Measurements from ENCODE around the gene ZSWIM6.
A peak's percentile ranks its signal among the peaks of the same experiment; 100 is the strongest.

ZSWIM6 gene

DNA sequence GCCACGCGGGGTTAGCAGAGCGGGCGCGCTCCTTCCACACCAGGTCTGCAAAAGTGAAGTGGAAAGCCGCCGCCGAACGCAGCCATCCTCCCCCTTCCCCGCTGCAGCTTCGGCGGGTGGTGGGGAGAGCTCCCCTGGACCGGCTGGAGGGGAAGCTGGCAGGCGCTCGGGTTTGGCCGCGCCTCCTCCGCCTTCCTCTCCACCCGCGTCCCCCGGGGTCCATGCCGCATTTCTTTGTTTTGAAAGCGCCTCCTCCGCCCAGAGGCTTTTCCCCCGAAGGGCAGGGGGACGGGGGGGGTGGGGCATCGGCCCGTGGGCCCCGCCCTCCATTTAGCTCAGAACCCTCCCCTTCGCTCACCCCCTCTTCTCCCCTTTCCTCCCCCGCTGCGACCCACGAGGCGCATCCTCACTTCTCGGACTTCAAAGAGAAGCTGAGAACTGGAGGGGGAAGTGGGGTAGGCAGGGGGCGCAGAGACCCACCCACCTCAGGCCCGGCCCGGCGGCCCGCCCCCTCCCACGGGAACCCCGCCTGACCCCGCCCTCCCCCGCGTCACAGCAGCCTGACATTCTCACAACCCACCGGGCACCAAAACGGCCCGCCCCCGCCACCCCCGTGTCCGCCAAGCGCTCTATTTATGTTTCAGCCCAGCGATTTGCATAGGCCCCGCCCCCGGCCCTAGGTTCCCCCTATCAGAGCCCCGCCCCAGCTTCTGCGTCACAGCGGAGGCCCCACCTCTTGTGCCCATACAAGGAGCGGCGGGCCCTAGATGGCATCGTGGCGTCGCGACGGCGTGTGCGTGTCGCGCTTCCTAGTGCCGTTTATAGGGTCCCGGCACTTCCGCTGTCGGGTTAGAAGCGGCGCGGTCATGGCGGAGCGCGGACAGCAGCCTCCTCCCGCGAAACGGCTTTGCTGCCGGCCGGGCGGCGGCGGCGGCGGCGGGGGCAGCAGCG, at the start of gene ZSWIM6:
Gene ZSWIM6 (plus strand): TSS at position 852 of the 951 bp plus-strand sequence. CDS start 15 bp downstream, at position 867.
- peak; percentile 100 for DNase-seq

GRCh38 chr5:61283471-61283870, 48.6 kb upstream of the ZSWIM6 start:
- DNase-seq, result no peak

DNA sequence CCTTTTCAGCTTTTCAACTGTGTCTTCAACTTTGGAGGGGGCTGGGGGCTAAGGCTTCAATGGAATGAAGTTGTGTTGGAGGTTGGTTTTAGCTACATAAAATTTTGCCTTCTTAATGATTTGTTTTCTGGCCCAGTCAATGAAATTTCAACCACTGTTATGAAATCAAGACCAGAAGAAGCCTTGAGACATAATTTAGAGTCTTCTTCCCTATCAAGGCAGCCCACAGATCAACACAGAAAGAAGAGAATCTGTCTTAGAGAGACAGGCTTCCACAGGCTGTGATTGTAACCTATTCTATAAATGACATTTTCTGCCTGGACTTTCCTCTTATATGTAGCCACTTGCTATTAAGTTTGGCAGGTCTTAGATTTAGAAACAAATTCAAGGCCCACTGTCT, 46.5 kb upstream of the ZSWIM6 start:
- no peak for DNase-seq

DNA sequence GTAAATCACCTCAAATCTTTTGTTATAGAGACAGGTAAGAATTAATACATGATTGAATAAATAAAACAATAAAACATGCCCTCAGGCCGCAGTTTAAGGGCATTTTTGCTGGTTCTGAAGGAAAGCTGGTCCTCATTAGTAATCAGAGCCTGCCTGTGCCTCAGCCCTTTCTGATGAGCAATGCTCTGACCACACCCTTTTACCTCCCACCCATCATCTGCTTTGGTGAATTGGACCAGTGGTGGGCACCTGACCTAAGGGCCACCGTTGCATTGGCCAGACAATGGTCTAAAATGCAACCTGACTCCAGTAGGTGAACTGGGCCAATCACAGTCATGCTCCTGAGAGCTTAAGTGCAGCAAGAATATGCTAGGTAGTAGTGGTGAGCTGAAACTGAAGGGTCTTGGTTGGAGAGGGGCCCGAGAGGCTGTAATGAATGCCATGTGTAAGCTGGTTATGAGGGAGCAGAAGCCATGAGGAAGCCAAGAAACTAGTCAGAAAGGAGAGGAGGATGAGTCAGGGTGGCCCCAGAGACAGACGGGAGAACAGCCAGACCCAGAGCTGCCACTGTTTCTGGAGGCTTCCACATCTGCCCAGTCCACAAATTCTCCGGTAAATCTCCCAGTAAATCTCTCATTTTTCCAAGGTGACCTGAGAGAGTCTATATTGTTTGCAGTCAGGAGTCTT, 45.5 kb upstream of the ZSWIM6 start:
- DNase-seq, result no peak

DNA sequence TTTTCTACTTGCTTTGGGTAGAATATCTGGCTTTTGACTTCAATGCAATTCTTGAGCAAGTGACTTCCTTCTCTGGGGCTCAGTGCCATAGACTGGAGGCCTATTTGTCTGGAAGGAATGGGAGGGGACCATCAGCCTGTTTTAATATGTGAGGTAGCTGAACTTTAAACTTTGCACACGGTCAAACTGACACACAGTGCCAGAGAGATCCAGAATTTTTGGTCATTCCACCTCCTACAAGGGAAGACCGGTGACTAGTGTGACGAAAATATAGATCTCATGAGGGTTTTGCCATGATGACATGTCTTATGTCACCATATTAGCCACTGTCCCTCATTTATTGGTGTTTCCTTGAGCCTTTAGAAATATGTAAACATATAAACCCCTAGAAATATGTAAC, 44.6 kb upstream of the ZSWIM6 start:
- no peak for DNase-seq

DNA sequence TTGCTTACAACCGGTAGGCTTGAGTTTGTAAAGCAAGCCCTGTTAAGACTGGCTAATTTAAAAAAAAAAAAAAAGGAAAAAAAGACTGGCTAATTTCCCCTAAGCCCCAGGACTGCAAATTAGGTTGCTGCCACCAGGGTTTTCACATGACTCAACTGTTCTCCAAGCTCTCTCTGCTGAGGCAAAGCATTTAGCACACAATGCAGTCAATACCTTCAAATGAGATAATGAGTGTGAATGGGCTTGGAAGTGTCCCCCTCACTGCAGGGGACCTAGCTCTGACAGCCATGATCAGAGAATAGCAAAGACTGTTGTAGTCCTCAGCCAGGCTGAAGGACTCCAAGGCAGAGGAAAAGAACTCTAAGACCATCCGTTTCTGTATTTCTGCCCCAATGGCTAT, 42.8 kb upstream of the ZSWIM6 start:
- DNase-seq, result peak; percentile 60

- peak; percentile 46 for DNase-seq
Measured at GRCh38 chr5:61289669-61290306, 42.3 kb upstream of the ZSWIM6 start.

GRCh38 chr5:61290791-61291210, 41.3 kb upstream of the ZSWIM6 start:
- DNase-seq, result no peak

DNA sequence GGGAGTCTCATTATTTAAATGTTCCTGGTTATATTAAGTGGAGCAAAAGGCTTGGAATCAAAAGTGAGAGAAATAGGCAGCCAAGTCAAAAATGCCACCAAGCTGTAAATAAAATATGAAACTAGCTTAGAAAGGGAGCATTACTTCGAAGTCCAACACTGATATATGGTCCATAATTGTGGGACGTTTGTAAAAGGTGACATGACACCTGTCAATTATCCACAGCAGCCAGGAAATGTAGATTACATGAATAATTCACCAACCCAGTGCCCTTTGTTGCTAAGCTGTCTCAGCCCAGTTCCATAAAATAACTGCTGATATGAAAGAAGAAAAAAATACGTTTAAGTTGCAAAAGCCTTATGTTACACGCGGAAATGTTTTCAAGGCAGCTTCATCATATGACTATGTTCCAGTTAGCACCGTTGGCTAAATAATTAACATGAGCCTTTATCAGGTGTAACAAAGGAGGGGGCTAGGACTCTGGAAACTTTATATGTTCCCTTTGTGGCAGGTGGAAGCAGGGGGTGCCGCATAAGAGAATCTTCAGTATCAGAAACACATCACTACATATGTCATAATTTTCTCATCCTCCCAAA, 39.9 kb upstream of the ZSWIM6 start:
- no peak for DNase-seq

DNA sequence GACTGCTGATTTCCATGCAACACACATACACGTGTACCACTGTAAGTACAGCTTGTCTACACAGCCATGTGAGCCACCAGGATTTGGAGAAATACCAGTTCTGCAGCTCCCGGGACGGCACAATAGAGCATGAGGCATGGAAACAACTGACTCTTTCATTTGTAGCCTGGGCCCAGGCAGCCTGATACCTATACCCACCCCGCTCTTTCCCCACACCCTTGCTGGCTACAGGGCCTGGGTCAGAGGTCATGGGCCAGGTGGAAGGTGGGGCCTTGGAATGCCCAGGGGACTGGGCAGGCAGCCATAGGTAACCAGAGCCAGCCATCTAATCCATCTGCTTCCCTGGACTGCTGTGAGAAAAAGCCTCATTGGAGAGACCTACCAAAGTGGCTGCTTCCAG, 39.0 kb upstream of the ZSWIM6 start:
- no peak for DNase-seq

GRCh38 chr5:61293873-61294272, 38.2 kb upstream of the ZSWIM6 start:
- no peak for DNase-seq

GRCh38 chr5:61295365-61295764, 36.7 kb upstream of the ZSWIM6 start:
- no peak for DNase-seq

DNA sequence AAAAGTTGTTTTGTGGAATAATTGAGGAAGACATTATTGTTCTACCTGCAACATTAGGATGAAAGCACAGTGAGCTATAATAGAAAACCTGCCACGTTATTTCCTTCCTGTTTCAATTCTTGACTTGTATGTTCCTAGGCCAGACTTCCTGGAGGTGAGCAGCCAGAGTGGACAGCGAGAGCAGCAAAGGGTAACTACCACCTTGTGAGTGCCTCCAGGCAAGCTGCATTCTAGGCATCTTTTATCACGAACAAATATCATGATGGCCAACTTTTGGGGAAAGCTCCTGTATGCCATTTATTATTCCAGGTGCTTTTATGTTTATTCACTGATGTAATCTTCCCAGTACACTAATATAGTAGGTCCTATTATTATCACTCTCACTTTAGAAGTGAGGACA, 34.0 kb upstream of the ZSWIM6 start:
- no peak for DNase-seq

- no peak for DNase-seq
Measured at GRCh38 chr5:61298580-61298979, 33.5 kb upstream of the ZSWIM6 start.

GRCh38 chr5:61299261-61299681, 32.8 kb upstream of the ZSWIM6 start:
- DNase-seq, result no peak

DNA sequence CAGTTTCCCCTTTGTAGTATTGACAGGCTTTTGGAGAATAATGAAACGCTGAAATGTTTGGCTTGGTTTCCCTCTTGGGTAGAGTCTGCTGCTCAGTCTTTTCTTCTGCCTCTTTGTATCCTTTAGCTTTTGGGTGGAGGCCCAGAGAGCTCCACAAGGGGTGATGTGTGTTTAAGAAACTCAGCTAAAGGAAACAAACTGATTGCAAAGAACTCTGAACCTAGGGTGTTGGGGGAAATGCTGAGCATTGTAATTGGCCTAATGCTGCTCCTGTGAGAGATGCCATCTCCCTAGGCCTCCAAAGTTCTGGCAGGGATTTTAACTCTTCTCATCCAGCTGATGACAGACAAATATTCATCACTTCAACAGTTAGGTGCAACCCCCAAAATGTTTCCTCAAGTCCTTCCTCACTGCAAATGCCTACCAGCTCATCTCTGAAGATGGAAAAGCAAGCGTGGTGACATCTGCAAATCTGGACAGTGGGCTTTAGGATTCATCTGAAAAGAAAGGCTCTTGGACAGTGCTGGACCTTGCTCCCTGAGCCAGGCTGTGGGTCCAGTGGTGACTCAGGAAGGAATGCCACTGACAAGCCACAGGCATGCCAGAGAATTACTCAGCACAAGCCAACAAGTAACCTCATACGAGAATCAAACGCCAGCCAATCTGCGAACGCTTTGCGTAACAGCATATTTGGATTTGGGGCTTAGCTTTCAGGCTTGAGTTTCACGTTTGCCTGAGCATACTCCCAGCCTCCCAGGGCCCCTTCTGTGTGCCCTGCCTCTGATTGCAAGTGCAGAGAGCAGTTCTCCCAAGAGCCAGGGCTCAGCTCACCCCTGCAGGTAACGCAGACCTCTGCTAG, 30.5 kb upstream of the ZSWIM6 start:
- peak; percentile 65 for DNase-seq

- DNase-seq, result no peak
Measured at GRCh38 chr5:61302200-61302563, 29.9 kb upstream of the ZSWIM6 start.

DNA sequence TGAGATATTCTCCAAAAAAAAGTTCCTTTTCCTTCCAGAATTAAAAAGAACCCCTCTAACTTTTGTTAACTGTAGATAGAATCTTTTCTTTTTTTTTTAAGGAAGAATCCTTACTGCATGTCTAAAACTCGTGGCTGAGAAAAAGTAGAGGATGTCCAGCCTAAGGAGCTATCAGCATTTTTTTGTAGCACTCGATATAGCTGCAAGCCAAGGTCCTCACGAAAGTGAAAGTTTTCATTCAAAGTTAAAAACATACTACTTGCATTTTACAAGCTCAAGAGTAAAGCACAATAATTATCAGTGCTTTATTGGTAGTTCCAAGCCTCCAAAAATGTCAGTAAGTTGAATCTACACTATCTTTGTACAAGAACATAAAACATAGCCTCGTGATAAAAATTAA, 28.7 kb upstream of the ZSWIM6 start:
- DNase-seq, result no peak

DNA sequence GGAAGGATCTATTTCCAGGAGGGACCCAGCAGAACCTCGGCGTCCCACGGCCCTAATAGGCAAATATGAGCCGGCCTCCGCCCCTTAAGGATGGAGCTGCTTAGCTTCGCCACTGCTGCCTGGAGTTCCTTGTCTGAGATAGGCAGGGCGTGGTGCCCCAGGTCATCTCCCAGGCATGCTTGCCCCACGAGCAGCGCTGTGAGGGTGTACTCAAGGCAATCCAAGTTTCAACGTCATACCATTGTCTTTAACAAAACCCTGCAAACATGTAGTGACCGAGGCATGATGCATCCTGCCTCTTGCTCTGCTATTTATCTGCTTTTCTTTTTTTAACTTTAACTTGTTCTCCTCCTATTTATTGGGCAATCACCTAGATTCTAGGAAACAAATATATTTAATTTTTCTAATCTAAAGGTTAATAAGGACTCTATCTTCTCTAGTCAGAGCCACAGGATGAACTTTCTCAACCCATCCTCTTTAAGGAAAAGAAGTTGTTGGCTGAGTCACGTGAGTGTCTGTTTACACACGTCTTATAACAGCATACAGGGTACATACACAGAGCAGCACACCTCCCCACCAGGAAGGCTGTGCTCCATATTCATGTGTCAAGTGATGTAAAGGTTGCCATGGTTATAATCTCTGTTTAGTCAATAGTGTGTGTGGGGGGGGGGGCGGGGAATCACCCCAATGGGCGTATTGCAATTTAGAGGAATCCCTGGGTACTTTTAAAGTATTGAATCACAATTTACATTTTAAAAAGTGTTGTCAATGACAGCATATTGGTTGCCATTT, 27.3 kb upstream of the ZSWIM6 start:
- DNase-seq, result no peak

DNA sequence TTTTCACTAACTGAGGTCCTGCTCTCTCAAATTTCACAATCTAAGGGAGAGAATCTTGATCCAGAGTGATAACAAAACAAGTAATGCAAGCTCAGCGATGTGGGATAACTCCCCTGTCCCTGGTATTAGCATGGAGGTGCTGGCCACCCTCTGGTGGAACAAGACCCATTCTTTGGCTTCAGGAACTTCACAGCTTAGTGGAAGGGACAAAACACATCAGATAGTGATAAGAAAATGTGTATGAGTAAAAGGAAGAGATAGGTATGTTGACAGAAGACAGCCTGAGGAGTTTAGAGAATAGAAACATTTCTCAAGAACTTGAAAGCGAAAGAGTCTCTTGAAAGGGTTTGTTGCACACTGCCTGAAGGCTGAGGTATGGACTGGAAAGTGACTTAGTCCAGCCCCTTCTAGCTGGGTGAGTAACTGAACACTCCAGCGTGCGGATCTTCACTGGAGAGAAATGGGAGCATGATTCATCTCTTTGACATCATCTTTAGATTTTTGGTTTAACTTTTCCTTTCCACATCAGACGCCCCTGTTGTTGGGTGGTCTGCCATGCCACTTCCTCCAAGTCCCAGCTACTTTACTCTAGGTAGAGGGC, 25.4 kb upstream of the ZSWIM6 start:
- no peak for DNase-seq

DNA sequence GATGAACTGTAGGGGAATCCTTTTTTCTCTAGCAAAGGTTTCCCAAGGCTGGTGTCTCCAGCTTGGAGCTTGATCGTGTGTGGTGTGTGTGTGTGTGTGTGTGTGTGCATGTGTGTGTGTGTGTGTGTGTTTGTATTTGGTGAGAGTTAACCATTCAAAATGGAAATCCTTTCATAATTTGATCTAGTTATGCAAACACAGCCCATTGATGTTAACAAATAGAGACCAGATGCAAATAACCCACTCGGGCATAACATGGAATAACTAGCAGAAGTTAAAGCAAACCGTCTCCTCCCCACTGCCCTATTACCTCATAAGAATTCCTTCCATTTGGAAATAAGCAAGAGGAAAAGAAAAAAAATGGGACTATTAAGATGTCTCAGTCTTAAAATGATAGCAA, 24.9 kb upstream of the ZSWIM6 start:
- no peak for DNase-seq

Data from eye (tissue), 1 donor.